NCI-H146 treated with DMSO at 0.1 percent for 48 hours (cell line): ENCODE results near the gene GLS2.
"Not testable (repeated sequence)": the region's sequence is repeated elsewhere in the genome, so short reads cannot be mapped to it uniquely, and the experiment has no call there.

ENCODE experiments used
- DNase-seq: peaks from one replicate; lab custom pipeline; 2025; ENCODE audit not compliant: unreplicated experiment; lab: John Stamatoyannopoulos, UW

The GLS2 gene

DNA sequence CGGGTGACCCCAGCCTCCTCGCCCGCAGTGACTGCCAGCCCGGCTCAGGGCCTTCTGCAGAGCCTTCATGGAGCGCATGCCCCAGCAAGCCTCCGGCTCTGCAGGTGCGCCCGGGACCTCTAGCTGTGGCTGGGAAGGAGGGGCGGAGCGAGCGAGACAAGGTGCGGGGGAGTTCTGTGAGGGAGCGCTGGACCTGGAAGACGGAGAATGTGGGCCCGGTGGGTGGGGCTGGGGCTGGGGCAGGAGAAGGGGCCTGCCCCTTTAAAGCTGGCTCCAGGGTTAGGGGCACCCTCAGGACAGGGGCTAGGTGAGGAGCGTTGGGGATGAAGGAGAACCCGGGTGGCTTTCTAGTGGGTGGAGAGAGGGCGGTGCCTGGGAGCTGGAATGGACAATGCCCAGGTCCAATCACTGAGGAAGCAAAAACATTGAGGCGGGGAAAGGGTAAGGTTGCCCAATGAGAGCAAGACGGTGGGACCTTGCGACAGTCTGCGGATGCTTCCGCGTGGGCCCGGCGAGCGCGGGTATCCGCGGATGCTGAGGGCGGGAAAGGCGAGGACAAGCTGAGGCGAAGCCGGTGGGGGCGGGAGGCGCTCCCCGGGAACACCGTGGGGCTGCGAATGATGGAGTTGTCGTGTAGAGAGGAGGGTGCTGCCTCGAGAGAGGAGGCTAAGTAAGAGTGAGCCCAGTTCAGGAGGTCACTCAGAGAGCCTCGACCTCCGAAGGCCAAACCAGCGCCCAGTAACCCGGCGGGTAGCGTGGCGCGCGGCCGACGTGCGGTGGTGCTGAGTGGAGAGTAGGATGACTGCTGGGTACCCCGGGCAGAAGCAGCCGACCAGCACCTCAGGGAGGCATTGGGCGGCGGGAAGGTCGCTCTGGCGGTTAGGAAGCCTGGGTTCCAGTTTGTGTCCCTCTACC, at the start of gene GLS2:
GLS2 (minus strand) TSS at position 121 of the 915 bp plus-strand sequence; CDS start at position 78, 43 bp downstream.
- peak; percentile 94 for DNase-seq

DNA sequence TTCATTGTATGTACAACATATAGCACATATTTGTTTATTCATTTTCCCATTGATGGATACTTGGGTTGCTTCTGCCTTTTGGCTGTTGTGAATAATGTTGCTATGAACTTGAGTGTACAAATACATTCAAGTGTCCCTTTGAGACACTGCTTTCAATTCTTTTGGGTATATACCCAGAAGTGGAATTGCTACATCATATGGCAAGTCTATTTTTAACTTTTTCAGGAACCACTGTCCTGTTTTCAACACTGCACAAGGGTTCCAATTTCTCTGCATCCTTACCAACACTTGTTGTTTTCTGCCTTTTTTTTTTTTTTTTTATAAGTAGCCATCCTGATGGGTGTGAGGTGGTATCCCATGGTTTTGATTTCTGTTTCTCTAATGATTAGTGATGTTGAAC, 49.6 kb upstream of the GLS2 start:
- no peak for DNase-seq

DNA sequence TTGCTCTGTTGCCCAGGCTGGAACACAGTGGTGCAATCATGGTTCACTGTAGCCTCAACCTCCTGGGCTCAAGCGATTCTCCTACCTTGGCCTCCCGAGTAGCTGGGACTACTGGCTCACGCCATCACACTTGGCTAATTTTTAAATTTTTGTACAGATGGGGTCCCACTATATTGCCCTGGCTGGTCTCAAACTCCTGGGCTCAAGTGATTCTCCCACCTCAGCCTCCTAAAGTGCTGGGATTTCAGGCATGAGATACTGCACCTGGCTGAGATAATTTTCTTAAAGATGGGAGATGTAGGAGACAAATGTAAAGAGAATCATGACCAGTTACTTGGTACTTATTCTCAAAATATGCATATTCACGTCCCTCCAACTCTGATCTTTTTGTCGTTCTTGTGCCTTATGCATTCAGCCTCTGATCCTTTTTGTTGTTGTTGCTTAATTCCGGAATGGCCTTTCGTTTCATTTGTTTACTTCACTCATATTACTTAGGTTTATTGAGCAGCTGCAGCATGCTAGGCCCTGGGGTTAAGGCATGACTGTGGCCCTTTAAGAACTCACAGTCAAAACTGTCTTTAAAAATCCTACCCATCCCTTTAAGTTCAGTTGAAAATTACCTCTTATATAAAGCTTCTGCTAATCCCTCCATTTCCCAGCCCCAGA, 42.6 kb upstream of the GLS2 start:
- no peak for DNase-seq

DNA sequence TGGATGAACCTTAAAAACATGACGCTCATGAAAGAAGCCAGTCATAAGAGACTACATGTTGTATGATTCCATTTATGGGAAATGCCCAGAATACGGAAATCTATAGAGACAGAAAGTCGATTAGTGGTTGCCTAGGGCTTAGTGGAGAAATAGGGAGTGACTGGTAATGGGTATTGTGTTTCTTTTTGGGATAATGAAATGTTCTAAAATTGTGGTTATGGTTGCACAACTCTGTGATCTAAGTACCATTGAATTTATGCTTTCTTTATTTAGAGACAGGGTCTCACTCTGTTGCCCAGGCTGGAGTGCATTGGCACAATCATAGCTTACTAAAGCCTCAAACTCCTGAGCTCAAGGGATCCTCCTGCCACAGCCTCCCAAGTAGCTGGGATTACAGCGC, 41.7 kb upstream of the GLS2 start:
- DNase-seq, result no peak

DNA sequence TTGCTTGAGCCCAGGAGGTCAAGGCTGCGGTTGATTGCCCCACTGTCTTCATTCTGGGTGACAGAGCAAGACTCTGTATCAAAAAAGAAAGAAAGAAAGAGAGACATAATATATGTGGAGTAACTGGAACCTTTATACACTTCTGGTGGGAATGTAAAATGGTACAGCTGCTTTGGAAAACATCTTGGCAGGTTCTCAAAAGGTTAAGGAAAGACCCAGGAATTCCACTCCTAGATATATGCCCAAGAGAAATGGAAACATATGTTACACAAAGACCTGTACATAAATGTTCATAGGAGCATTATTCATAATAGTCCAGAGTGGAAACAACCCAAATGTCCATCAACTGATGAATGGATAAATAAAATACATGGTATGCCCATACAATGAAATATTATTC, 40.9 kb upstream of the GLS2 start:
- no peak for DNase-seq

DNA sequence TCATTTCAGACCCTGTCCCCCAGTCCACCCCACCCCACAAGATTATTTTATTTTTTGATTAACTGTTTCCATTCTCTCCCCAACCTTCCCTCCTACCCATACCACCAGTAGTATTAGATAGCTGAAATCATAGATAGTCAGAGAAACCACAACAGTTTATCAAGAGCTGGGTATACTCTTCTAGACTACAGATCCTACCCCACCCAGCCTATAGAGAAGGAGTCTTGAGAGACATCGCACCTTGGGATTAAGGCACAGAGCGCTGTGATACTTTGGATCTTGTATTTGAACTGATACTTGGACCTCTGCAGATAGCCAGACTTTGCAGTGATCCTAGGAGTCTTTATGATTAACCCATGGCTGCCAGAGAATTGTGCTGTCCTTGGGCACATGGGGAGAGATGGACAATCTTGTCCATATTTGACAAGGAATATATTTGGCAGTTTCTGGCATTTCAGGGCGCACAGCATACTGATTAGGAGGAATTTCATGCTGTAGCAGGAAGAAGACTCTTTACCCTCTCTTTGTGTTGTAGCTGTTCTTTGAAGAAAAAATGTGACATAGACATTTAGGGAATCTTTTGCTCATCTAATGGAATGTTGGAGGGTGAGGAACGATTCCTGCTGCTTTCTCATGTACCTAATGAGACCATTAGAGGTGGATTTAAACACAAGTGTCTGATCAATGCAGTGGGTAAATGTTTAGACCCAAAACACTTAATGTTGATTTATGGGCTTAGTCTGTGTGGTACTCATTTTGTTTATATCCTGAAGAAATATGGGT, 34.6 kb upstream of the GLS2 start:
- no peak for DNase-seq

DNA sequence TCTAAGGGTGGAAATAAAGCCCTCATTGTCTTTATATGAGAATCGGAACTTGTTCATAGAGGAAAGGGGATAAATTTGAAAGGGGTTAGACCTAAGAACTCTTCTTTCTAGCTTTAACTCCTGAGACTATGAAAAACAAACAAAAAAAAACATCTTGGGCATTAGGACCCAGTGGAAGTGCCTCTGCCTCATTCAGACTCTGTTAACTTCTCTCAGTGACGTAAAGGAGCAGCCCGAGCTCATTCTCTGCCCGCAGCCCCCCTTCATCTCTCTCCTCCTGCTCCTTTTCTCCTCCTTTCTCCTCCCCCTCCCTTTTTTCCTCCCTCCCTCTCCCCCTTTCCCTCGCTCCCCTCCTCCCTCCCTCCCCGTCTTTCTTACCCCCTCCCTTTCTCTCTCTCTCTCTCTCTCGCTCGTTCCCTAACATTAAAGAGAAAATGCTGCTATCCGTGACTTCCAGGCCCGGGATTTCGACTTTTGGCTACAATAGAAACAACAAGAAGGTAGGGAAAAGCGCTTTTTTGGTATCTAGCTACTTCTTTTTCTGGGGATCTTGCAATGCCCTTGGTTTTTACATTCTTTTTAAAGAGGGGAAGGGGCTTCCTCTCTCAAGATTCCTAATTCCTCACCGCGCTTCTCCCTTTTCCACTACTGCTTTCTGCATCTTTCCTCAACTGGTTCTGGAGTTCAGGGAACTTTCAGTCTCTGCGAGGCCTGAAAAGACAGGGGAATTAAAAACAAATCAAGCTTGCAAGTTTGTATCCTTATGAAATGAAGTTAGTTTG, 33.8 kb upstream of the GLS2 start, which contains the start of gene RBMS2:
RBMS2 (plus strand) TSS at position 231 of the 782 bp plus-strand sequence; CDS start at position 435, 204 bp downstream.
- peak; percentile 64 for DNase-seq

DNA sequence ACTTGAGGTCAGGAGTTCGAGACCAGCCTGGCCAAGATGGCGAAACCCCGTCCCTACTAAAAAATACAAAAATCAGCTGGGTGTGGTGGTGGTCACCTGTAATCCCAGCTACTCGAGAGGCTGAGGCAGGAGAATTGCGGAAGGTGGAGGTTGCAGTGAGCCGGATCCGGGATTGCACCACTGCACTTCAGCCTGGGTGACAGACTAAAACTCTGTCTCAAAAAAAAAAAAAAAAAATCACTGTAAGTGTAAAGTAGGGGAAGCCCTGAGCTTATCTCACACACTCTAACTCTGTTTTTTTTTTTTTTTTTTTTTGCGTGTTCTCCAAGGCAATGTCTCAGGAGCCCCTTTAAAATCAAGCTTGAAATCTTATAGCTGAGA, 33.2 kb upstream of the GLS2 start:
- no peak for DNase-seq

DNA sequence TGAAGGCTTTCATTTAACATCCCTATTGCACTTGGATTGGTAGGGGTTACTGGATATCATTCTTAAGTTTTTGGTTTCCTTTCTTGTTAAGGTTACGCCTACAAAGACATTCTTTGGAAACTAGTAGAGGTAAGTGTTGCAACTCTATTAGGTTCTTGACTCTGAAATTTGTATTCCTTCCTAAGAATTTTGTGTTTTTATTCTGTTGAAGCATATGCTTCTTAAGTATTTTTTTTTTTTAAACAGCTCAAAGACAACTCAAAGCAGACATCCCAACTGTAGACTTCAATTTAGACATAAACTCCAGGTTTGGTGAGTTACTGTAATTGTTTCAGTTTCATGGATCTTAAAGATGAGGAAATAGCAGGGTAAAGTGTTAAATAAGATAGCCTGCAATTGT, 32.5 kb upstream of the GLS2 start:
- no peak for DNase-seq

DNA sequence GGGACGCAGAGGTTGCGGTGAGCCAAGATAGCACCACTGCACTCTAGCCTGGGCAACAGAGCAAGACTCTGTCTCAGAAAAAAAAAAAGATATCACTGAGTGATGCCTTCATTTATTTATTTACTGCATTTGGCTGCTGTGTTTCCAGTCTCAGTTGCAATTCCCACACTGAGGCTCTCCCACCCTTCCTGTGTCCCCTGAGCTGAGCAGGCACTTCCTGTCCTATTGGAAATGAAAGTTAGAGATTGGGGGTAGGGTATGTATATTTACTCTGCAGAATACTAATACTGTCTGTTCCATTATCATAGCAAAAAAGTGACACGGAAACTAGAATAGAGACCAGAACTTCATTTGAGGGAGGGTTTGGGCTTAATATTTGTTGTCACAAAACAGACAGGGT, 32.1 kb upstream of the GLS2 start:
- no peak for DNase-seq

DNA sequence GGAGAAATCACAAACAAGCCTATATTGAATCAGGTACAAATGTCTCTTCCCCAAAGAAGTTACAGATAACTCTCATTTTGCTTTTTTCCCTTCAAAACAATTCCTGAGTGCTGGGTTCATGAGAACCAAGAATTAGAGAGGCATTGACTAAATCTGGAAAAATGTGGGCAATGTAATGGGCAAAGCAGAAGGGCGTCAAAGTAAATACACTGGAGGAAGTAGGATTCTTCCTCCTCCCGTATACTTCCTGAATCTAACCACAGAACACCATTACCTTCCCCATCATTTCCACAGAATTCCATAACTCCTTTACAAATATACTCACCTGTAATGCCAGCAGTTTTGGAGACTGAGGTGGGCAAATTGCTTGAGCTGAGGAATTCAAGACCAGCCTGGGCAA, 30.6 kb upstream of the GLS2 start:
- DNase-seq, result no peak

DNA sequence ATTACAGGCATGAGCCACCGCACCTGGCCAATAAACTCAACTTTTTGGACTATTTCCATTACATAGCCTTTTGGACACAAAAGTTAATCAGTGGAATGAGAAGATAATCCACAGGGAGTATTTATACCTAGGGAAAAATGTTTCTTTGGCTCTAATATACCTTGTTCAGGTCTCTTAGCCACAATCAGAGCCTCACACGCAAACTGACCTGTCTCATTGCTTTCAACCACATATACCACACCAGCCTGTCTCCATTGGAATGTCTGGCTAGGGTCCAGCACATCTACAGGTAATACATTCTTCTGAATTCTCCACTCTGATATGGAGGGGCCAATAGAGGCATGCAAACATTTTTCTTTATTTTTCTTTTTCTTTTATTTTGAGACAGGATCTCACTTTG, 29.9 kb upstream of the GLS2 start:
- DNase-seq, result no peak

DNA sequence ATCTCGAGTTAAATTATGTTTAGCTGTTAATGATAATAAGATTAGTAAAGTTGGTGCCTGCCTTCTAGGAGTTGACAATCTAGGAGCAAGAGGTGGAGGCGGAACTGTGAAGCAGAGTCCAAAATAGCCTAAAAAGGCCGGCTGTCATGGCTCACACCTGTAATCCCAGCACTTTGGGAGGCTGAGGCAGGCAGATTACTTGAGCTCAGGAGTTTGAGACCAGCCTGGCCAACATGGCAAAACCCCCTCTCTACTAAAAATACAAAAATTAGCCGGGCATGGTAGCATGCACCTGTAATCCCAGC, 26.0 kb upstream of the GLS2 start:
- not testable (repeated sequence) for DNase-seq

DNA sequence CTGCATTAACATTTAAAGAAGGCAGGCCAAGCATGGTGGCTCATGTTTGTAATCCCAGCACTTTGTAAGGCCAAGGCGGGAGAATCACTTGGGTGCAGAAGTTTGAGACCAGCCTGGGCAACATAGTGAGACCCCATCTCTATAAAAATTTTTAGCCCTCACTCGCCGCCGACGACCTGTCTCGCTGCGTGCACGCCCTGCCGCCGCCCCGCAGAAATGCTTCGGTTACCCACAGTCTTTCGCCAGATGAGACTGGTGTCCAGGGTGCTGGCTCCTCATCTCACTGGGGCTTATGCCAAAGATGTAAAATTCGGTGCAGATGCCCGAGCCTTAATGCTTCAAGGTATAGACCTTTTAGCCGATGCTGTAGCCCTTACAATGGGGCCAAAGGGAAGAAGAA, 22.8 kb upstream of the GLS2 start:
- no peak for DNase-seq

DNA sequence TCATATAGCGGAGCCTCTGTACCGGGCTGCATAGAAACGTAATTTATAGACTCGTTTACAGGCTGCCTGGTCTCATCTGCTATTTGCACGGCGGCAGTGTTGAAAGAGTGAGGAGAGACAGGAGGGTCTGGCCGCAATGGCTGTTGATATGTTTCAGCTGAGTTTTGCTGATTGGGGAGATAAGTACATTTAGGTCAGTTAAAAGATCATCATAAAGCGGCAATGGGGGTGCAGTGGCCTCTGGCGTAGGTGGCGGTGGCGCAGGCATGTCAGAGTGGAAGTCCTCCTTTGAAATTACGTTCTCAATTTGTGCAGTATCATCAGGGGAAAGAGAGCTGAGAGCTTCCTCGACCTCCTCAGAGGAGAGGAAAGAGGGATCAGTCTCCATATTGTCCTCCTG, 11.9 kb upstream of the GLS2 start:
- DNase-seq, result not testable (repeated sequence)

DNA sequence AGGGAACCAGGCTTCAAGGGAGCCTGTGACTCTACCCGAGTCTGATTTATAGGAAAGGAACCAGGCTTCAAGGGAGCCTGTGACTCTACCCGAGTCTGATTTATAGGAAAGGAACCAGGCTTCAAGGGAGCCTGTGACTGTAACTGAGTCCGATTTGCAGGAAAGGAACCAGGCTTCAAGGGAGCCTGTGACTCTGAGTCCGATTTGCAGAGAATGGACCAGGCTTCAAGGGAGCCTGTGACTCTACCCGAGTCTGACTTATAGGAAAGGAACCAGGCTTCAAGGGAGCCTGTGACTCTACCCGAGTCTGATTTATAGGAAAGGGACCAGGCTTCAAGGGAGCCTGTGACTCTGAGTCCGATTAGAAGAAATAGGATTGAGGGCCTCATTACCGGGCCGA, 11.5 kb upstream of the GLS2 start:
- not testable (repeated sequence) for DNase-seq

DNA sequence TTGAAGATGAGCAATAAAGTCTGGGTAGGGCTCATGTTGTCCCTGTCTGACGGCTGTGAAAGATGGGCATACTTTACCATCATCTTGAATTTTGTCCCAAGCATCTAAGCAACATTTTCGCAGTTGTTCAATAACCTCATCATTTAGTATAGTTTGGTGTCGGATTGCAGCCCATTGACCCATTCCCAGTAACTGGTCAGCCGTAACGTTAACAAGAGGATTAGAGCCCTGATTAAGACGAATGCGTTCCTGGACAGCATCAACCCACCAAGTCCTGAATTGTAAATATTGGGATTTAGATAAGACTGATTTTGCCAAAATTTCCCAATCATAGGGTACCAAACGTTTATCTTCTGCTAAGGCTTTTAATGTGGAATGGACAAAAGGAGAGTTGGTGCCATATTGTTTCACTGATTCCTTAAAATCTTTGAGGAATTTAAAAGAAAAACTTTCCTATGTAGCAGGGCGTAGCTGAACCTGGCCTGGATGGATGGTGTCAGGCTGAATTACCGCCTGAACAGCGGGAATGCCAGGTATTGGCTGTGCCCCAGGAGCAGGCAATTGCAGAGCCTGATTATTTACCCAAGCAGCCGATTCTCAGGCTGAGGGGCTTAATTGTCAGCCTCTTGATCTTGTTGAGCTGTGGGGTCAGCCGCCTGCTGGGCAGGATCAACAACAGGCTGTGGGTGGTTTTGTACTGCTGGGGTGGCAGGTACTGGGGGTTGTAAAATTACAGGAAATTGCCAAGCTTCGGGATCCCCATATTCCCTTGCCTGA, 10.4 kb upstream of the GLS2 start:
- DNase-seq, result peak; percentile 85

DNA sequence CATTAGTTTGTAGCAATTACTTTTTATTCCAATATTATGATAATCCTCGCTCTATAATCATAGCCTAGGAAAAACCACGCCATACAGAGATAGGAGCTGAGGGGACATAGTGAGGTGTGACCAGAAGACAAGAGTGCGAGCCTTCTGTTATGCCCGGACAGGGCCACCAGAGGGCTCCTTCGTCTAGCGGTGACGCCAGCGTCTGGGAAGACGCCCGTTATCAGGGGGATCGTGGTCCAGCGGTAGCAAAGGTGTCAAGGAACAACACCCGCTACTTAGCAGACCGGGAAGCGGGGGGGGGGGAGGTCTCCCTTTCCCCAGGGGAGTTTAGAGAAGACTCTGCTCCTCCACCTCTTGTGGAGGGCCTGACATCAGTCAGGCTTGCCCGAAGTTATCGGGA, 8.7 kb upstream of the GLS2 start:
- not testable (repeated sequence) for DNase-seq

DNA sequence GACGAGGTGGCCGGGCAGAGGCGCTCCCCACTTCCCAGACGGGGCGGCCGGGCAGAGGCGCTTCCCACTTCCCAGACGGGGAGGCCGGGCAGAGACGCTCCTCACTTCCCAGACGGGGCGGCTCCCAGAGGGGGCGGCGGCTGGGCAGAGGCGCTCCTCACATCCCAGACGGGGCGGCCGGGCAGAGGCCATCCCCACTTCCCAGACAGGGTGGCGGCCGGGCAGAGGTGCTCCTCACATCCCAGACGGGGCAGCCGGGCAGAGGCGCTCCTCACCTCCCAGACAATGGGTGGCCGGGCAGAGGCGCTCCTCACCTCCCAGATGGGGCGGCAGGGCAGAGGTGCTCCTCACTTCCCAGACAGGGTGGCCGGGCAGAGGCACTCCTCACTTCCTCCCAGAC, 6.5 kb upstream of the GLS2 start:
- not testable (repeated sequence) for DNase-seq

DNA sequence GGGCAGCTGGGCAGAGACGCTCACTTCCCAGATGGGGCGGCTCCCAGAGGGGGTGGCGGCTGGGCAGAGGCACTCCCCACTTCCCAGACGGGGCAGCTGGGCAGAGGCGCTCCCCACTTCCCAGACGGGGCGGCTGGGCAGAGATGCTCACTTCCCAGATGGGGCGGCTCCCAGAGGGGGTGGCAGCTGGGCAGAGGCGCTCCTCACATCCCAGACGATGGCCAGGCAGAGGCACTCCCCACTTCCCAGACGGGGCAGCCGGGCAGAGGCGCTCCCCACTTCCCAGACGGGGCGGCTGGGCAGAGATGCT, 6.1 kb upstream of the GLS2 start:
- not testable (repeated sequence) for DNase-seq
